Measurements from ENCODE around the gene ZBTB7C.

DNA sequence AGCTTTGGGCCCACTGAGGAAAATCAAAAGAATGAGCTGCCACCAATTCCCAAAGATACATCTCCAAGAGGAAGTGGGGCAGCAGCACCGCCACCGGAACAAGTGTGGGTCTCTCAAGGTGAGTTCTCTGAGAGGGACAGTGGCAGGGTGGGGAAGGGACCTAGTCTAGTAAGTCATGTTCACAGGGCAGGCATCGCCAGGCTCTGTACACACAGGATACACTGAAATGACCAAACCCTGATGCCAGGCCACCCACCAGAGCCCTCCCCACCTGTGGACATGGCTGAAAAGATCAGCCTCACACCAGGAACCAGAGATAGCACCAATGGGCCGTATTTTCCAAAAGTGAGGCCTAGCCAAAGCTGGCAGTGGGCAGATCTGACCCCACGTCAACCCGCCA is 370.5 kb downstream of the ZBTB7C start:
- TF ChIP-seq, protein P1, sequence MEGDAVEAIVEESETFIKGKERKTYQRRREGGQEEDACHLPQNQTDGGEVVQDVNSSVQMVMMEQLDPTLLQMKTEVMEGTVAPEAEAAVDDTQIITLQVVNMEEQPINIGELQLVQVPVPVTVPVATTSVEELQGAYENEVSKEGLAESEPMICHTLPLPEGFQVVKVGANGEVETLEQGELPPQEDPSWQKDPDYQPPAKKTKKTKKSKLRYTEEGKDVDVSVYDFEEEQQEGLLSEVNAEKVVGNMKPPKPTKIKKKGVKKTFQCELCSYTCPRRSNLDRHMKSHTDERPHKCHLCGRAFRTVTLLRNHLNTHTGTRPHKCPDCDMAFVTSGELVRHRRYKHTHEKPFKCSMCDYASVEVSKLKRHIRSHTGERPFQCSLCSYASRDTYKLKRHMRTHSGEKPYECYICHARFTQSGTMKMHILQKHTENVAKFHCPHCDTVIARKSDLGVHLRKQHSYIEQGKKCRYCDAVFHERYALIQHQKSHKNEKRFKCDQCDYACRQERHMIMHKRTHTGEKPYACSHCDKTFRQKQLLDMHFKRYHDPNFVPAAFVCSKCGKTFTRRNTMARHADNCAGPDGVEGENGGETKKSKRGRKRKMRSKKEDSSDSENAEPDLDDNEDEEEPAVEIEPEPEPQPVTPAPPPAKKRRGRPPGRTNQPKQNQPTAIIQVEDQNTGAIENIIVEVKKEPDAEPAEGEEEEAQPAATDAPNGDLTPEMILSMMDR (IDR thresholded peaks at IDR 0.05; ENCODE audit: low read depth, low read length, missing input control), result no peak
- TF ChIP-seq FOXA1 (IDR thresholded peaks at IDR 0.05), result no peak
- TF ChIP-seq JUND (IDR thresholded peaks at IDR 0.05), result no peak
- no peak for TF ChIP-seq EGR1 (IDR thresholded peaks at IDR 0.05; ENCODE audit: low read depth in 2 of 2)
- TF ChIP-seq ZBTB33 (IDR thresholded peaks at IDR 0.05), result no peak
- no peak for TF ChIP-seq YY1 (IDR thresholded peaks at IDR 0.05)
- TF ChIP-seq RAD21 (IDR thresholded peaks at IDR 0.05), result no peak

All from liver (tissue), 3 donors.